GM19035 (cell line): Measurements from ENCODE around the gene SETD2.

Experiments
- ATAC-seq: cut with Tn5 transposase; IDR thresholded peaks from one replicate; pipeline ENCODE4 v1.9.1; 2021; ENCODE audit not compliant: unreplicated experiment

SETD2 gene

GRCh38 chr3:46970391-46971091 is 193.4 kb downstream of the SETD2 start:
- ATAC-seq, result no peak

DNA sequence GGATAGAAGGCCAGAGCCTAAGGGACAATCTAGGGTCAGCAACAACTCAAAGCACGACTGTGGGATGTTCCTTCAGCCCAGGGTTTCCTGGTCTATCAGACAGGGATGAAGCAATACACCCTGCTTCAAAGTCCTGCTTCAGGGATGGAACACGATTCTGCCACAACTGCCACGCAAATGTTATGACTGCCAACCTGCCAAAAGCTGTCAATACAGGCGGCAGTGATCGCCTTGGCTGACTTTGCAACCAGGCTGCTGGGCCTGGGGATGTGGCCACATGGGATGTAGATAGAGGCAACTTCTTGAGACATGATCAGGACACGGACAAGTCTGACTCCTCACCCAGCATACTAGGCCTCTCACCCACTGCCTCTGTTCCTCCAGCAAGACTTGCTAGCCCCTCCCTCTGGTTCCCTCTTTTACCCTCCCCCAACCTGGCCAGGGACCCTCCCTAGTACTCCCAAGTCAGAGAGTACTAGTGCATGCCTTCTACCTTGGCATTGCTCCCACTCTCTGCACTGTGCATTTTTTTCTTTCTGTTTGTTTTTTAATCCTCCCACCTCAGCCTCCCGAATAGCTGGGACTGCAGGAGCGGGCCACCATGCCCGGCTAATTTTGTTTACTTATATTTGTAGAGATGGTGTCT is 195.0 kb downstream of the SETD2 start:
- no peak for ATAC-seq

DNA sequence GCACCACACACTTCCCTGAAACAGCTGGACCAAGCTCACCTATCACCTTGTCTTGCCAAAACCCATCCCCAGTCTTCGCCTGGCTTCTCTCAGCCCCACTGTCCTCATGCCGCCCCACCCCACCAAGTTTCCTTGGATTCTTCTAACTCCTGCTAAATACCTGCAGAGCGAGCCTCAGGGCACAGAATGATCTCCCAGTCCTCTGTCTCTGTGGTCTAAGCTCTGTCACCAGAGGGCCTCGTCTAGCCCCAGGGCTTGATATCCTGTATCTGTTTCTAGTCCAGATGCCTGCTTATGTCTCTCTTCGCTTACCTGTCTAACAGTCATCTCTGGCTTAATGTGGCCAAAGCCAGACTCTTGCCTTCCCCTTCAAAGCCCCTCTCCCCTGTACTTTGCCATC is 197.1 kb downstream of the SETD2 start:
- ATAC-seq, result no peak
